ENCODE measurements around the gene HMGB1.

The HMGB1 gene

DNA sequence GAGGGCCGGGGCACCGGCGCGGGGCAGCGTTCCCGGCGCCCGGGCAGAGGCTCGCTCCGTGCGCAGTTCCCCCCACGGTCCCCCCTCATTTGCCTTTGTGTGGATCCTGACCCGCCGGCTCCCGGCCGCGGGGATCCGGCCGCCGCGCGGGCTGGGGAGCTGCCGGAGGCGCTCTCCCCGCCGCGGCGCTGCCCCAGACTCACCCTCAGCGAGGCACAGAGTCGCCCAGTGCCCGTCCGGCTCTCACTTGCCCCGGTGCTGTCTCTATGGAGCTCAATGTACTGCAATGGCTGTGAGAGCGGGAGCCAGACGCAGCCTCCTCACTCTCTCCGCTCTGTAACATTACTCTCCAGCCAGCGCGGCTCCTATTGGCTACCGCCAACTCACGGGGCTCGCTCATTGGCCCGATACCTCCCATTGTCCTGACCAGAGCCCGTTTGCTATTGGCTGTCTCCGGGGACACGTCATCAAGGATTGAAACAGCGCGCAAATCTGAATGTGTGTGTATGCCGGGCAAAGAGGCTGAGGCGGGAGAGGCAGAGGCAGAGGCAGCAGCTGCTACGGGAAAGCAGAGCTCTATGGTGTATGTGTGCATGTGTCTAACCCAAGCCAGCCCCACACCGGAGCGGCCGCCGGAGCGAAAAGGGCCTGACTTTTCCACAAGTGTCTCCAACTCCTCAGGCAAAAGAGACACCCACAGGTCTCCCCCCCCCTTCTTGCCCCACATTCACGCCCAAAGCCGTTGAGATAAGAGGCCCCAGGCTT lies at the start of gene HMGB1:
HMGB1 (minus strand) TSS at position 344 of the 765 bp plus-strand sequence. CDS start 2,256 bp downstream, outside the sequence.
- Histone ChIP-seq H3K27me3 (ENCODE audit: insufficient read depth, poor library complexity, severe bottlenecking) (no peaks in the 10 kb centered on the region), H3K4me1 (ENCODE audit: insufficient read depth, poor library complexity, severe bottlenecking) (peaks cover 21% of the 10 kb centered on the region), H3K36me3 (ENCODE audit: low read depth) (peaks cover 28% of the 10 kb centered on the region), H3K4me3 (ENCODE audit: severe bottlenecking) (peak within 1 kb of the TSS; percentile 99), H3K27ac (ENCODE audit: poor library complexity, severe bottlenecking) (peak within 1 kb of the TSS; percentile 87), H3K9me3 (ENCODE audit: severe bottlenecking) (no peaks in the 10 kb centered on the region)
- ATAC-seq (ENCODE audit: low read depth) (peak; percentile 98), DNase-seq (ENCODE audit: low spot score) (peak; percentile 97)
- TF ChIP-seq, protein P1, sequence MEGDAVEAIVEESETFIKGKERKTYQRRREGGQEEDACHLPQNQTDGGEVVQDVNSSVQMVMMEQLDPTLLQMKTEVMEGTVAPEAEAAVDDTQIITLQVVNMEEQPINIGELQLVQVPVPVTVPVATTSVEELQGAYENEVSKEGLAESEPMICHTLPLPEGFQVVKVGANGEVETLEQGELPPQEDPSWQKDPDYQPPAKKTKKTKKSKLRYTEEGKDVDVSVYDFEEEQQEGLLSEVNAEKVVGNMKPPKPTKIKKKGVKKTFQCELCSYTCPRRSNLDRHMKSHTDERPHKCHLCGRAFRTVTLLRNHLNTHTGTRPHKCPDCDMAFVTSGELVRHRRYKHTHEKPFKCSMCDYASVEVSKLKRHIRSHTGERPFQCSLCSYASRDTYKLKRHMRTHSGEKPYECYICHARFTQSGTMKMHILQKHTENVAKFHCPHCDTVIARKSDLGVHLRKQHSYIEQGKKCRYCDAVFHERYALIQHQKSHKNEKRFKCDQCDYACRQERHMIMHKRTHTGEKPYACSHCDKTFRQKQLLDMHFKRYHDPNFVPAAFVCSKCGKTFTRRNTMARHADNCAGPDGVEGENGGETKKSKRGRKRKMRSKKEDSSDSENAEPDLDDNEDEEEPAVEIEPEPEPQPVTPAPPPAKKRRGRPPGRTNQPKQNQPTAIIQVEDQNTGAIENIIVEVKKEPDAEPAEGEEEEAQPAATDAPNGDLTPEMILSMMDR (IDR thresholded peaks at IDR 0.05; ENCODE audit: poor library complexity, severe bottlenecking): no peak

DNA sequence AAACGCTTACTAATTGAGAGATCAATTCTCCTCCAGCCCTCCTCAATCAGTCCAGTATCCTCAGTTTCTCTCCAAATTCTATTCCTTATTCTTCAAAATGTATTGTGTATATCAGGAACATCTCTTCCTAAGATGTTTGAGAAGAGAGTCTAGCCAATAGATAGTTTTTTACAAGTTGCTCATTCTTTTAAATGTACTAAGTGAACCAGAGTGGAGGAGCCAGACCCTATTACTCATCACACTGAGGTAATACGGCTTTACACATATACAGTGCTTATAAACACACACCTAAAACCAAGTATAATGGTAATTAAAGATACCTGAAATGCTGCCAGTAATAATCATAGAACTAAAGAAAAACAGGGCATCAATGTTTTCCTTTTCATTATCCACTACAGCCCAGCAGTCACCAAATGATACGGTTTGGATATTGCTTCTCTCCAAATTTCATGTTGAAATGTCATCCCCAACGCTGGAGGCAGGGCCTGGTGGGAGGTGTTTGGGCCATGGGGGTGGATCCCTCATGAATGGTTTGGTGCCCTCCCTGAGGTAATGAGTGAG lies 45.2 kb upstream of the HMGB1 start:
- DNase-seq (ENCODE audit: low spot score) (no peak), ATAC-seq (ENCODE audit: low read depth) (no peak)
- no peak overlapping the region for H3K27ac ChIP-seq (ENCODE audit: poor library complexity, severe bottlenecking)
- H3K4me1 ChIP-seq (ENCODE audit: insufficient read depth, poor library complexity, severe bottlenecking): no peaks in the 10 kb centered on the region
- H3K36me3 ChIP-seq (ENCODE audit: low read depth): no peaks in the 10 kb centered on the region
- TF ChIP-seq, protein P1 (IDR thresholded peaks at IDR 0.05; ENCODE audit: poor library complexity, severe bottlenecking): no peak
- H3K27me3 ChIP-seq (ENCODE audit: insufficient read depth, poor library complexity, severe bottlenecking): no peaks in the 10 kb centered on the region
- no peaks in the 10 kb centered on the region for H3K9me3 ChIP-seq (ENCODE audit: severe bottlenecking)
- no peak overlapping the region for H3K4me3 ChIP-seq (ENCODE audit: severe bottlenecking)

- DNase-seq (ENCODE audit: low spot score) (no peak), ATAC-seq (ENCODE audit: low read depth) (no peak)
- Histone ChIP-seq H3K9me3 (ENCODE audit: severe bottlenecking) (no peaks in the 10 kb centered on the region), H3K4me1 (ENCODE audit: insufficient read depth, poor library complexity, severe bottlenecking) (no peaks in the 10 kb centered on the region), H3K27me3 (ENCODE audit: insufficient read depth, poor library complexity, severe bottlenecking) (no peaks in the 10 kb centered on the region), H3K36me3 (ENCODE audit: low read depth) (no peaks in the 10 kb centered on the region), H3K27ac (ENCODE audit: poor library complexity, severe bottlenecking) (no peak overlapping the region), H3K4me3 (ENCODE audit: severe bottlenecking) (no peak overlapping the region)
- TF ChIP-seq, protein P1 (IDR thresholded peaks at IDR 0.05; ENCODE audit: poor library complexity, severe bottlenecking): no peak
These were observed 44.4 kb upstream of the HMGB1 start for GRCh38 chr13:30510091-30510490.

DNA sequence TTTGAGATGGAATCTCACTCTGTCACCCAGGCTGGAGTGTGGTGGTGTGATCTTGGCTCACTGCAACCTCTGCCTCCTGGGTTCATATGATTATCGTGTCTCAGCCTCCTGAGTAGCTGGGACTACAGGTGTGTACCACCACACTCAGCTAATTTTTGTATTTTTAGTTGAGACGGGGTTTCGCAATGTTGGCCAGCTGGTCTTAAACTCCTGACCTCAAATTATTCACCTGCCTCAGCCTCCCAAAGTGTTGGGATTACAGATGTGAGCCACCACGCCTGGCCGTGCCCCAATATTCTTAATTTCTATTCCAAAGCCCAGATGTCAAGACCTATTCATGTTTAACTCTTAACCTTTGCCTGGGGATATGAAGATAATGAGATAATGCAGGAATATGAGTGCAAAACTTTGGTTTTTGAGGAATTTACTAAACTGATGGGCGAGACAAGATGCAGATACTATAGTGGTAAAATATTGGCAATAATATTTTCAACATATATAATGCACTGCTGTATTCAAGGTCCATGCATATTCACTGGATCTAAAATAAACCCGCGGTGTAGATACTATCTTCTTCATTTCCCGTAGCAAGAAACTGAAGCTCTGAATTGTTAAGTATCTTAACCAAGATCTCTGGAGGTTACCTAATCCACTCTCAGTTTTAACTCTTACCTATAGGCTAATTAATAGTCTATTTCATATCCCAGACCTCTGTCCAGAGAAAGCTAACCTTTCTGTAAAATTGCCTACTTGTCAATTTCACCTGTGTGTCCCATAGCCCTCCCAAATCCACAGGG lies 43.7 kb upstream of the HMGB1 start:
- Histone ChIP-seq H3K4me1 (ENCODE audit: insufficient read depth, poor library complexity, severe bottlenecking) (no peaks in the 10 kb centered on the region), H3K4me3 (ENCODE audit: severe bottlenecking) (no peak overlapping the region), H3K9me3 (ENCODE audit: severe bottlenecking) (no peaks in the 10 kb centered on the region), H3K27me3 (ENCODE audit: insufficient read depth, poor library complexity, severe bottlenecking) (no peaks in the 10 kb centered on the region), H3K36me3 (ENCODE audit: low read depth) (no peaks in the 10 kb centered on the region), H3K27ac (ENCODE audit: poor library complexity, severe bottlenecking) (no peak overlapping the region)
- ATAC-seq (ENCODE audit: low read depth) (no peak), DNase-seq (ENCODE audit: low spot score) (no peak)
- TF ChIP-seq, protein P1 (IDR thresholded peaks at IDR 0.05; ENCODE audit: poor library complexity, severe bottlenecking): no peak
